ENCODE measurements around the gene CEP85L.

Gene CEP85L

DNA sequence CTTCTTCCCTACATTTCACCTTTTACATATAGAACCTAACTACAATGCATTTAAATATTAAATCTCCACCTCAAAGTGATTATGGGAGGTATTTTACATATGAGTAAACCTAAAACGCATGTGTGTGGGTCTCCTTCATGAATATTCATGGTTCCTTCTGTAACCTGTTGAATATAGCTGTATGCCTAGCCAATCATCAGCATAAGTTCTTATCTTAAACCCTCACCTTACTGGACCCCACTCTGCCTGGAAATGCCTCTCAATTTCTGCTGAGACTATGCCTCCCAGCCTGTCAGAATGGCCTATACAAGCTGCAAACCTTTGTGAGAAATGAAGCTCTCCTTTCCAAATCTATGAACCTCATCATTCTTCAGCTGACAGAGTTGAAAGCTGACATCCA, 21.3 kb downstream of the CEP85L start:
- TF ChIP-seq, protein P1, sequence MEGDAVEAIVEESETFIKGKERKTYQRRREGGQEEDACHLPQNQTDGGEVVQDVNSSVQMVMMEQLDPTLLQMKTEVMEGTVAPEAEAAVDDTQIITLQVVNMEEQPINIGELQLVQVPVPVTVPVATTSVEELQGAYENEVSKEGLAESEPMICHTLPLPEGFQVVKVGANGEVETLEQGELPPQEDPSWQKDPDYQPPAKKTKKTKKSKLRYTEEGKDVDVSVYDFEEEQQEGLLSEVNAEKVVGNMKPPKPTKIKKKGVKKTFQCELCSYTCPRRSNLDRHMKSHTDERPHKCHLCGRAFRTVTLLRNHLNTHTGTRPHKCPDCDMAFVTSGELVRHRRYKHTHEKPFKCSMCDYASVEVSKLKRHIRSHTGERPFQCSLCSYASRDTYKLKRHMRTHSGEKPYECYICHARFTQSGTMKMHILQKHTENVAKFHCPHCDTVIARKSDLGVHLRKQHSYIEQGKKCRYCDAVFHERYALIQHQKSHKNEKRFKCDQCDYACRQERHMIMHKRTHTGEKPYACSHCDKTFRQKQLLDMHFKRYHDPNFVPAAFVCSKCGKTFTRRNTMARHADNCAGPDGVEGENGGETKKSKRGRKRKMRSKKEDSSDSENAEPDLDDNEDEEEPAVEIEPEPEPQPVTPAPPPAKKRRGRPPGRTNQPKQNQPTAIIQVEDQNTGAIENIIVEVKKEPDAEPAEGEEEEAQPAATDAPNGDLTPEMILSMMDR (IDR thresholded peaks at IDR 0.05): no peak

DNA sequence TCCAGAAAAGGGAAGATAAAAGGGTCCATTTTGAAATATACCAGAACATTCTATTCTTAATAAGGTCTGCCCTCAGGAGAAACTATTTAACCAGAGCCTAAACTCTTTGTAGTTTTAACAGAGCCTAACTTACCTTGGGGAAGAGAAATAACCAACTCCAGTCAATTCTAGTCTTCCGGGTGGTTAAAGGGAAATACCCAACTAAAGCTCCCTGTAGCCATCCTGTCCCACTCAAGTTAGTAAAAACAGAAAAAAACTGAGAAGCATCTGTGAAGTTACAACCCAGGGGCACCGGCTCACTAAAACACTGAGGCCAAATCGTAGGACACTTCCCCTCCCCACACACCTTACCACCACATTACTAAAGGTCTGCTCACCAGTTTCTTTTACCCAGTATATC, 23.7 kb downstream of the CEP85L start:
- TF ChIP-seq, protein P1 (IDR thresholded peaks at IDR 0.05): no peak

GRCh38 chr6:118625833-118626232, 25.6 kb downstream of the CEP85L start:
- TF ChIP-seq, protein P1 (IDR thresholded peaks at IDR 0.05): no peak

- TF ChIP-seq, protein P1 (IDR thresholded peaks at IDR 0.05): no peak
Observed at GRCh38 chr6:118621799-118622470, 29.5 kb downstream of the CEP85L start.

DNA sequence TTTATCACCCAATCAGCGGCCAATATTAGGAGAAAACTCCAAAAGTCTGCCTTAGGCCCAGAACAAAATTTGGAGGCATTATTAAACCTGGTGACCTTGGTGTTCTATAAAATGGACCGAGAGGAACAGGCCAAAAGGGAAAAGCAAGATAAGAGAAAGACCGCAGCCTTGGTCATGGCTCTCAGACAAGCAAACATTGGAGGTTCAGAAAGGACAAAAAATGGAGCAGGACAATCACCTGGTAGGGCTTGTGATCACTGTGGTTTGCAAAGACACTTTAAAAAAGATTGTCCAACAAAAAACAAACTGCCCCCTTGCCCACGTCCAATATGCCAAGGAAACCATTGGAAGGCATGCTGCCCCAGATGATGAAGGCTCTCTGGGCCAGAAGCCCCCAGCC, 31.2 kb downstream of the CEP85L start:
- TF ChIP-seq, protein P1 (IDR thresholded peaks at IDR 0.05): no peak

GRCh38 chr6:118618676-118619377, 32.6 kb downstream of the CEP85L start:
- TF ChIP-seq, protein P1 (IDR thresholded peaks at IDR 0.05): peak; percentile 96

DNA sequence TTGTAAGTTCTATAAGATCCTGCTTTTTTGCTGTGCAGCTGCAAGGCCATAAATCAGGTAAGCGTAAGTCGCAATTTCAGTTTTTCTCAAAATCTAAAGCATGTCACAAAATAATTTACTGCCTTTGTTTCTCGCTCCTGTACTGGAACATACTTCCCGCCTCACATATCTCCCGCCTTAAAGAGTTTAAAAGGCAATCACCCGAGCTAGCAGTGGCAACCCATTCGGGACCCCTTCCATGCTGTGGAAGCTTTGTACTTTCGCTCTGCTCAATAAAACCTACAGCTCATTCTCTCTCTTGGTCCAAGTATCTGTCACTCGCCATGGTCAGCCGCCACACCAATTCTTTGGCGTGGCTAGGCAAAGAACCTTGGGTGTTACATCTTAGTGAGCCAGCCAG, 34.0 kb downstream of the CEP85L start:
- TF ChIP-seq, protein P1 (IDR thresholded peaks at IDR 0.05): no peak
